PC-3 (cell line): Measurements from ENCODE around the gene HAGHL.

Experiments
- CTCF ChIP-seq: fragments of 300-600 bp; sonication (generic); conservative IDR thresholded peaks from 2 replicates; pipeline ENCODE4 v1.5.1; 2017; ENCODE audit warnings: antibody characterized with exemption, low read depth, mild to moderate bottlenecking, low read length
- EZH2 ChIP-seq: fragments of 300-600 bp; sonication (generic); IDR thresholded peaks from one replicate; pipeline ENCODE4 v1.6.1; 2017; ENCODE audit warnings: antibody characterized with exemption, mild to moderate bottlenecking, low read length; ENCODE audit not compliant: unreplicated experiment
- EZH2phosphoT487 ChIP-seq: fragments of 300-600 bp; sonication (generic); IDR thresholded peaks from 2 replicates; pipeline ENCODE4 v1.6.1; 2018; ENCODE audit warnings: mild to moderate bottlenecking, antibody characterized with exemption, low read length, borderline replicate concordance

- no peak for TF ChIP-seq EZH2
- no peak for TF ChIP-seq CTCF
- no peak for TF ChIP-seq EZH2phosphoT487
These were observed 12.8 kb upstream of the HAGHL start for GRCh38 chr16:714079-714478.
